ENCODE data around the gene TUFT1.

The TUFT1 gene

DNA sequence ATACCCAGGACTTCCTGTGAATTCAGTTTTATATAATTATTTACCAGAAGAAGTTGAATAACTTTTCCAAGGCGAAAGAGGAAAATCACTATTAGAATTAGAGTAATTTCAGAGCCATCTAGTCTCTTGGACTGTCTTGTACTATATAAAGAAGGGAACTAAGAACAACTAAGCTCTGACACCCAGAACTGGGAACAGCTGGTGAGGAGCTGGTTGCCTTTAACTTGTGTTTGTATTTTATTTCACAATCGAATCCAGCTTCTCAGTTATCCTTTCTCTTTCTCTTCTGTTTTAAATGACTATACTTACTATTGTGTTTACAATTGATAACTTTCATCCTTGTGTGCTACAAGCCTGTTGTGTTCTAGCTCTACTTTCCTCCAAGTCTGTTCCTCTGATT lies 80.2 kb downstream of the TUFT1 start:
- DNase-seq, result no peak

DNA sequence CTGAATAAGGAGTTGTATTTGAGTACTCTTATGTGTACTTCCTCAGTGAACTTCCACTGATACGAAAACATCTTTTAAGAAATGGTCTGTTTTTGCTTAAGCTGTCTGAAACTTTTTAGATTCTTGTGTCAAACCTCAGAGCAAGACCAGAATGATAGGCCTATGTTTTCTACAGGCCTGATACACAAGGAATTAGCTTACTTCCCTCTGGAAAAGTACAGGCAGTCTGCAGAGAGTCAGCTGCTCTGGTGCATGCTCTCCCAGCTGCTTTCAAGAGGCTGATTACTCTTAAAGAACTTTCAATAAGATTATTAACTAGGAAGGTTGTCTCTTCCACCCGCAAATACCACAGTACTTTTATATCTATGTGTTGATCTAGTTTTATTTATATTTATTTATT lies 81.2 kb downstream of the TUFT1 start:
- DNase-seq, result no peak

DNA sequence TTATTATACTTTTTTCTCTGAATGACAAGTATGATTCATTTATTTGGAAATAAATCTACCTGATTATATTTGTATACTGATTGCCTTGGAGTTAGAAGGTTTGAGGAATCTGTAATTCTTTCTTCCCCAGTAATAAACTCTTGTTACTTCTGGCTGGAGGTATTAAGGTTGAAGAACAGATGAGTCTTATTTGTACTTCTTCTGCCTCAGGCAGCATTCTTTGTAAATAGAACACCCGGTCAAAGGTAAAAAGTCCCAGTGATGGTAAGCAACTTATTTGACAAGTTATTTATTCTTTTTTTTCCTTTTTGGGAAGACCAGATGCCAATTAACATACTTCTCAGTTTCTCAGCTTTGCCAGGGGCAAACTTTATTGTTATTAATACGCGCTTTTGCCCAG lies 84.7 kb downstream of the TUFT1 start:
- no peak for DNase-seq

DNA sequence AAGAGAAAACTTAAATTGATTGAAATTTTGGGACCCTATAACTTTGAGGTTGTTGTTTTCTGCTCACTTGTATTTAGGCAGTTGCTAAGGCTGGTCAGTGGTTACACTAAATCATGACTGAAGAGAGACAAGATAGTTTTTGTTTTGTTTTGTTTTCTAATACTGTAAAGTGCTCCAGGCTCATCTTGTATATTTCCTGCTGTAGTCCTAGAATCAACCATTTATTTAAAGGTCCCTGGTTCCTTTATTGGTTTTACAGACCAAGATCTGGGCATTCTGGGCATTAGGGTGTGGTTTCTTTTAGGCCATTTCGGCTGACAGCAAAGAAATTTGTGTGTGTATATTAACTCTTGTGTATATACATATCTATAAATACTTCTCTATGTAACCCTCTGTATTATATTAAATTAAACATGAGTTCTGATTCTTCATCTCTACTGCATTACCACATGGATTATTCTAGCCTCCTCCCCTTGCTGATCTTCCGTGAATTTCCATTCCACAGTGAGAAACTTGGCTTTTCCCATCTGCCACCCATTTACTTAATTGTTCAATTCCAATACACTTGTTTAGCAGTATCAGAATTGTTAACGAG lies 86.7 kb downstream of the TUFT1 start:
- no peak for DNase-seq

DNA sequence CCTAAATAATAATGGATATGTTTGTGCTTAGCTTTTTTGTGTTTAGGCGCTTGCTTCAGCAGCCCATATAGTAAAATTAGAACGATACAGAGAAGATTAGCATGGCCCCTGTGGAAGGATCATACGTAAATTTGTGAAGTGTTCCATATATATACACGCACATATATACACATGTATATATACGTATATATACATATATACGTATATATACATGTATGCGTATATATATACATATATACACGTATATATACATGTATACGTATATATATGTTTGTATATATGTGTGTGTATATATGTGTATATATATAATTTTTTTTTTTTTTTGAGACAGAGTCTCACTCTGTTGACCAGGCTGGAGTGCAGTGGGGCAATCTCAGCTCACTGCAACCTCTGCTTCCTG lies 89.2 kb downstream of the TUFT1 start:
- DNase-seq, result no peak
